ENCODE data around the gene PIK3R6.

DNA sequence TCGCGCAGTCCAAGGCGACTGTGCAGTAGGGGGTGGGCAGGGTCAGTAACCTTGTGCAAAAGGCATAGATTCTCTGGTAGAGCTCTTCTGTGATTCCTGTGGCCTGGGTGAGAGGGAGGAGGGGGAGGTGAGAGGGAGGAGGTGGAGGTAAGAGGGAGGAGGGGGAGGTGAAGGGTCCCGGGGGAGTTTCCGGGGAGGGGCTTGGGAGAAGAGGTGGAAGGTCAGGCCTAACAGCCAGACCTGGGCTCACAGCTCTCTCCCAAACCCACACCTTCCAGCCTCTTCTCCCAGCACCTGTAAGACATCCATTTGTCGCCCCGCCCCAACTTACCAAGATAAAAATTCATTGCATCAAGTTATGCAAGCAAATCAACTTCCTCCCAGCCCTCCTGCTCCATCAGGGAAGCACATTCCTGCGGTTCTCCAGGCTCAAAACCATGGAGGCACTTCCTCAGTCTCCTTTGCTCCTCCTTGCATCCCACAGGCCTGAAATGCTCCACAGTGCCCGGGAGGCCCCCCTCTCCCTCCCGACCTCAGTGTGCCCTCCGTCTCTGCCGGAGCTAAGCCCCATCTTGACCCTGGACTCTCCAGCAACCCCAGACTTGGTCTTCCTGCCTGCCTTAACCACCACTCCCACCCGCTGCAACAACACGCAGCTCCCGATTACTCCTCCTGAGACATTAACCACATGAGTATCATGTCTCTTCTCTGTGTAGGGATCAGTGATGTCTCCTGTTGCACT is 30.5 kb downstream of the PIK3R6 start:
- TF ChIP-seq, protein P1, sequence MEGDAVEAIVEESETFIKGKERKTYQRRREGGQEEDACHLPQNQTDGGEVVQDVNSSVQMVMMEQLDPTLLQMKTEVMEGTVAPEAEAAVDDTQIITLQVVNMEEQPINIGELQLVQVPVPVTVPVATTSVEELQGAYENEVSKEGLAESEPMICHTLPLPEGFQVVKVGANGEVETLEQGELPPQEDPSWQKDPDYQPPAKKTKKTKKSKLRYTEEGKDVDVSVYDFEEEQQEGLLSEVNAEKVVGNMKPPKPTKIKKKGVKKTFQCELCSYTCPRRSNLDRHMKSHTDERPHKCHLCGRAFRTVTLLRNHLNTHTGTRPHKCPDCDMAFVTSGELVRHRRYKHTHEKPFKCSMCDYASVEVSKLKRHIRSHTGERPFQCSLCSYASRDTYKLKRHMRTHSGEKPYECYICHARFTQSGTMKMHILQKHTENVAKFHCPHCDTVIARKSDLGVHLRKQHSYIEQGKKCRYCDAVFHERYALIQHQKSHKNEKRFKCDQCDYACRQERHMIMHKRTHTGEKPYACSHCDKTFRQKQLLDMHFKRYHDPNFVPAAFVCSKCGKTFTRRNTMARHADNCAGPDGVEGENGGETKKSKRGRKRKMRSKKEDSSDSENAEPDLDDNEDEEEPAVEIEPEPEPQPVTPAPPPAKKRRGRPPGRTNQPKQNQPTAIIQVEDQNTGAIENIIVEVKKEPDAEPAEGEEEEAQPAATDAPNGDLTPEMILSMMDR (IDR thresholded peaks at IDR 0.05): no peak
- TF ChIP-seq POLR2A (IDR thresholded peaks at IDR 0.05) (no peak), EP300 (IDR thresholded peaks at IDR 0.05) (no peak)
